ENCODE measurements around the gene TNFRSF25.

TNFRSF25 gene

DNA sequence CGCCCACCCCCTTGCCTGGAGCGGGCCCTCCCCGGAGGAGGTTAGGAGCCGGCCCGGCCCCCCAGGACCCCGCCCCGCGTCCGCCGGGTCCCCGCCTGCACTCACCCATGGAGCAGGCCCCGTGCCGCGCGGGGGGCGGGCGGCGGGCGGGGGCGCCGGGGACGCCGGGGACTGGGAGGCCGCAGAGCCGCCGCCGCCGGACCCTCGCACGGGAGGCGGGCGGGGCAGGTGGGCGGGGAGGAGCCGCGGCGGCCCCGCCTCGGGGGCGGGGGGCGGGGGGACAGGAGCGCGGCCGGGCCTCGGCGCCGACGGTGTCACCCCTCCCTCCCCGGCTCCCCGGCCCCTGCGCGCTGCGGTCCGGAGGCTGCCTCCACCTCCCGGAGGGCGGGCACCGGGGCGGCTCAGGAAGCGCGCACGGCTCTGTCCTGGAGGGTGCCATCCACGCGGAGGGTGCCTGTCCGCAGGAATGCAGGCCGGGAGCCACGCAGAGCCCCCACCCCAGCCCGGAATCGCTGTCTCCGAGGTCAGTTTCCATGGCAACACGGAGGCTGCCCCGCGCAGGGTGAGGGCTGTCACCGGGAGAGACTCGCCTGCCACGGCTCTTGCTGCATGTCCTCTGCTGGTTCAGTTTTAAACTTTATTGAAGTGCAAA is 31.4 kb upstream of the TNFRSF25 start:
- H3K36me3 ChIP-seq (ENCODE audit: insufficient read depth, low read length), result no peaks in the 10 kb centered on the region
- H4K20me1 ChIP-seq (ENCODE audit: insufficient read depth, low read length), result no peaks in the 10 kb centered on the region
- no peaks in the 10 kb centered on the region for H3F3A ChIP-seq (ENCODE audit: insufficient read depth, low read length)
- no peak overlapping the region for H3K27ac ChIP-seq (ENCODE audit: low read depth, low read length, poor library complexity, severe bottlenecking)
- peak overlapping the region; percentile 37; the same call in 1 of the 2 replicates for H3K9ac ChIP-seq (ENCODE audit: low read length)
- H2AFZ ChIP-seq (ENCODE audit: low read length), result no peak overlapping the region
- H3K4me1 ChIP-seq (ENCODE audit: insufficient read depth, low read length, severe bottlenecking), result peaks cover 7% of the 10 kb centered on the region
- TF ChIP-seq EZH2 (IDR thresholded peaks at IDR 0.05; ENCODE audit: borderline replicate concordance, low read length), result no peak
- TF ChIP-seq, protein P1, sequence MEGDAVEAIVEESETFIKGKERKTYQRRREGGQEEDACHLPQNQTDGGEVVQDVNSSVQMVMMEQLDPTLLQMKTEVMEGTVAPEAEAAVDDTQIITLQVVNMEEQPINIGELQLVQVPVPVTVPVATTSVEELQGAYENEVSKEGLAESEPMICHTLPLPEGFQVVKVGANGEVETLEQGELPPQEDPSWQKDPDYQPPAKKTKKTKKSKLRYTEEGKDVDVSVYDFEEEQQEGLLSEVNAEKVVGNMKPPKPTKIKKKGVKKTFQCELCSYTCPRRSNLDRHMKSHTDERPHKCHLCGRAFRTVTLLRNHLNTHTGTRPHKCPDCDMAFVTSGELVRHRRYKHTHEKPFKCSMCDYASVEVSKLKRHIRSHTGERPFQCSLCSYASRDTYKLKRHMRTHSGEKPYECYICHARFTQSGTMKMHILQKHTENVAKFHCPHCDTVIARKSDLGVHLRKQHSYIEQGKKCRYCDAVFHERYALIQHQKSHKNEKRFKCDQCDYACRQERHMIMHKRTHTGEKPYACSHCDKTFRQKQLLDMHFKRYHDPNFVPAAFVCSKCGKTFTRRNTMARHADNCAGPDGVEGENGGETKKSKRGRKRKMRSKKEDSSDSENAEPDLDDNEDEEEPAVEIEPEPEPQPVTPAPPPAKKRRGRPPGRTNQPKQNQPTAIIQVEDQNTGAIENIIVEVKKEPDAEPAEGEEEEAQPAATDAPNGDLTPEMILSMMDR (IDR thresholded peaks at IDR 0.05; ENCODE audit: low read length), result no peak
- H3K9me2 ChIP-seq (ENCODE audit: low read depth, low read length), result no peaks in the 10 kb centered on the region
- H3K4me2 ChIP-seq (ENCODE audit: low read length), result peak overlapping the region; percentile 99
- H3K4me3 ChIP-seq (ENCODE audit: low read depth, low read length, poor library complexity, severe bottlenecking), result peak overlapping the region; percentile 67
- H3K9me3 ChIP-seq (ENCODE audit: low read length), result no peaks in the 10 kb centered on the region
- H3K27me3 ChIP-seq (ENCODE audit: insufficient read depth, low read length), result peaks cover 20% of the 10 kb centered on the region
- H3K79me2 ChIP-seq (ENCODE audit: insufficient read depth, low read length), result no peaks in the 10 kb centered on the region

DNA sequence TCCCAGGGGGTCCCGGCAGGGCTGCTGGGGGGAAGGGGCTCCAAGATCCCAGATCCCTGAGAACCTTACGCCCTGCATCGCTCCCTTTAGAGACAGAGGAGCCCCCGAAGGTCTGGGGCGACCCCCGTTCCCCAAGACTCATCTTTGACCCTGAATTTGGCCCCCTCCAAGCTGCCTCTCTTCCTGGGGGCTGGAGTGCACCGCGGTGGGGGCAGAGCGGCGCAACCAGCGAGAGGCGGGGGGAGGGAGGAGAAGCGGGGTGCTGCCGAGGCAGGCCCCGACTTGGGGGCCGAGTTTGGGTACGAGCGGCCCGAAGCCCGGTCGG is 30.9 kb upstream of the TNFRSF25 start:
- Histone ChIP-seq H4K20me1 (ENCODE audit: insufficient read depth, low read length) (no peaks in the 10 kb centered on the region), H3K9me2 (ENCODE audit: low read depth, low read length) (no peaks in the 10 kb centered on the region), H3K27ac (ENCODE audit: low read depth, low read length, poor library complexity, severe bottlenecking) (no peak overlapping the region), H2AFZ (ENCODE audit: low read length) (no peak overlapping the region), H3K4me1 (ENCODE audit: insufficient read depth, low read length, severe bottlenecking) (peaks cover 7% of the 10 kb centered on the region), H3K79me2 (ENCODE audit: insufficient read depth, low read length) (no peaks in the 10 kb centered on the region), H3K9ac (ENCODE audit: low read length) (no peak overlapping the region), H3K4me2 (ENCODE audit: low read length) (peak overlapping the region; percentile 49; the same call in 1 of the 2 replicates), H3K4me3 (ENCODE audit: low read depth, low read length, poor library complexity, severe bottlenecking) (peak overlapping the region; percentile 36), H3F3A (ENCODE audit: insufficient read depth, low read length) (no peaks in the 10 kb centered on the region), H3K36me3 (ENCODE audit: insufficient read depth, low read length) (no peaks in the 10 kb centered on the region), H3K27me3 (ENCODE audit: insufficient read depth, low read length) (peaks cover 20% of the 10 kb centered on the region), H3K9me3 (ENCODE audit: low read length) (no peaks in the 10 kb centered on the region)
- TF ChIP-seq EZH2 (IDR thresholded peaks at IDR 0.05; ENCODE audit: borderline replicate concordance, low read length), result no peak
- TF ChIP-seq, protein P1 (IDR thresholded peaks at IDR 0.05; ENCODE audit: low read length), result no peak

DNA sequence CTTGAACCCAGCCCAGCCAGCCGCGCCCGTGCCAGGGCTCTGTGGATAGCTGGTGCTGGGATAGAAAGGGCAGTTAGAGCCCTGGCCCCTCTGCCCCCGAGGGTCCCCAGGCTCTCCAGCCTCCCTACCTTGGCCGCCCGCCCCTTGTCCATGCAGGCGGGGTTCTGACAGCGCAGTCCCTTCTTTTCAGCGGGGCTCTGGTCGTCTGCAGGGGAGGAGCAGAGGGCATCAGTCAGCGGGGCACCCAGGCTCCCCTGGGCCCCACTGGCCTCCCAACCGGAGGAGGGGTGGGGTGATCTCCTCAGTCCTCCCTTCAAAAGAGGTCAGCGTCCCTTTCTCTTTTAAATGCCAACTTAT is 30.4 kb upstream of the TNFRSF25 start:
- TF ChIP-seq, protein P1 (IDR thresholded peaks at IDR 0.05; ENCODE audit: low read length), result no peak
- TF ChIP-seq EZH2 (IDR thresholded peaks at IDR 0.05; ENCODE audit: borderline replicate concordance, low read length), result no peak
- no peaks in the 10 kb centered on the region for H4K20me1 ChIP-seq (ENCODE audit: insufficient read depth, low read length)
- H3K9me3 ChIP-seq (ENCODE audit: low read length), result no peaks in the 10 kb centered on the region
- H3K36me3 ChIP-seq (ENCODE audit: insufficient read depth, low read length), result no peaks in the 10 kb centered on the region
- H3K79me2 ChIP-seq (ENCODE audit: insufficient read depth, low read length), result no peaks in the 10 kb centered on the region
- H3K9ac ChIP-seq (ENCODE audit: low read length), result no peak overlapping the region
- peaks cover 20% of the 10 kb centered on the region for H3K27me3 ChIP-seq (ENCODE audit: insufficient read depth, low read length)
- no peak overlapping the region for H3K4me2 ChIP-seq (ENCODE audit: low read length)
- H3K4me3 ChIP-seq (ENCODE audit: low read depth, low read length, poor library complexity, severe bottlenecking), result no peak overlapping the region
- no peak overlapping the region for H3K27ac ChIP-seq (ENCODE audit: low read depth, low read length, poor library complexity, severe bottlenecking)
- H3K4me1 ChIP-seq (ENCODE audit: insufficient read depth, low read length, severe bottlenecking), result peaks cover 9% of the 10 kb centered on the region
- no peak overlapping the region for H2AFZ ChIP-seq (ENCODE audit: low read length)
- H3F3A ChIP-seq (ENCODE audit: insufficient read depth, low read length), result no peaks in the 10 kb centered on the region
- H3K9me2 ChIP-seq (ENCODE audit: low read depth, low read length), result no peaks in the 10 kb centered on the region

All from OCI-LY1 (cell line).